Neutrophil (primary cell): ENCODE measurements around the gene GEMIN8.

ENCODE experiments used
- H3K27ac ChIP-seq: fragments of 200-600 bp; sonication (generic); 2 replicates; pipeline ENCODE4 v1.5.1; 2016; ENCODE audit warnings: mild to moderate bottlenecking, moderate library complexity
- H3K27me3 ChIP-seq: fragments of 200-600 bp; sonication (generic); 2 replicates; pipeline ENCODE4 v1.6.0; 2016; ENCODE audit warnings: mild to moderate bottlenecking
- H3K36me3 ChIP-seq: fragments of 200-600 bp; sonication (generic); 2 replicates; pipeline ENCODE4 v1.5.1; 2017
- H3K4me1 ChIP-seq, 2 experiments: fragments of 200-600 bp in 1 of 2; sonication (generic) in 1 of 2; 1 replicate in 1 of 2; 2 replicates in 1 of 2; pipeline versions ENCODE4 v1.5.1 to v1.6.1; 2013 to 2016; ENCODE audit warnings: low read depth in 1 of 2, low read length in 1 of 2, mild to moderate bottlenecking in 1 of 2, moderate library complexity in 1 of 2; ENCODE audit not compliant: control insufficient read depth in 1 of 2, insufficient read depth in 1 of 2
- H3K4me3 ChIP-seq, 2 experiments: fragments of 200-600 bp in 1 of 2; sonication (generic) in 1 of 2; 1 replicate in 1 of 2; 2 replicates in 1 of 2; pipeline ENCODE4 v1.5.1; 2013 to 2016; ENCODE audit warnings: low read depth in 1 of 2, low read length in 1 of 2, mild to moderate bottlenecking in 1 of 2, moderate library complexity in 1 of 2
- H3K9me3 ChIP-seq: fragments of 200-600 bp; sonication (generic); 2 replicates; pipeline ENCODE4 v1.5.1; 2016
- TF ChIP-seq, protein P1 (sequence below): fragments of 200-600 bp; sonication (generic); IDR thresholded peaks from 2 replicates; pipeline ENCODE4 v1.5.1; 2016; ENCODE audit warnings: antibody characterized with exemption

Gene GEMIN8

DNA sequence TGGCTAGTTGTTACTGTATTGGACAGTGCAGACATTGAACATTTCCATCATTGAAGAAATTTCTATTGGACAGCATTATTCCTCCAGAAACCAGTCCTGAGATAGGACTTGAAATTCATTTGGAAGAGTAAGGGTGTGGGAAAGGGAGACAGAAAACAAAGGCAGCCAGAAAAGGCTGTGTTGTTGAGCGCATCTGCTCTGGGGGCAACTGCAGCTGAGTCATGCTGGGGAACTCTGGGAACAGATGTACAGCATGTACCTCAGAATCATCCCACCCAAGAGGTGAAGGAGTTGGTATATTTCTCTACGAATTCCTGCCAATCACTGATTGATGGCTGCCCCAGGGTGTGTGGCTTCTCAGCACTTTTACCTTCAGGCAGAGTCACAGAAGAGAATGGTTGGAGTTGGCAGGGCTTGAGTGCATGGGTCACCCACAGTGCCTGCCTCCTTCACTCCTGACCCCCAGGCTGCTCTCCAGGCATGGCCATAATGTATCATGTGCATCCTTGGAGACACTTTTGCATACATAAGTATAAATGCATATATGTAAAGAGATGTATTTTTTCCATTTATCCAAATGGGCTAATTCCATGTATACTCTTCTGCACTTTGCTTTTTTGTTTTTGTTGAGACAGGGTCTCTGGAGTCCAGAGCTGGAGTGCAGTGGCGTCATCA is 39.4 kb downstream of the GEMIN8 start:
- Histone ChIP-seq H3K4me1 (no peaks in the 10 kb centered on the region), H3K27ac (no peak overlapping the region)
- TF ChIP-seq, protein P1, sequence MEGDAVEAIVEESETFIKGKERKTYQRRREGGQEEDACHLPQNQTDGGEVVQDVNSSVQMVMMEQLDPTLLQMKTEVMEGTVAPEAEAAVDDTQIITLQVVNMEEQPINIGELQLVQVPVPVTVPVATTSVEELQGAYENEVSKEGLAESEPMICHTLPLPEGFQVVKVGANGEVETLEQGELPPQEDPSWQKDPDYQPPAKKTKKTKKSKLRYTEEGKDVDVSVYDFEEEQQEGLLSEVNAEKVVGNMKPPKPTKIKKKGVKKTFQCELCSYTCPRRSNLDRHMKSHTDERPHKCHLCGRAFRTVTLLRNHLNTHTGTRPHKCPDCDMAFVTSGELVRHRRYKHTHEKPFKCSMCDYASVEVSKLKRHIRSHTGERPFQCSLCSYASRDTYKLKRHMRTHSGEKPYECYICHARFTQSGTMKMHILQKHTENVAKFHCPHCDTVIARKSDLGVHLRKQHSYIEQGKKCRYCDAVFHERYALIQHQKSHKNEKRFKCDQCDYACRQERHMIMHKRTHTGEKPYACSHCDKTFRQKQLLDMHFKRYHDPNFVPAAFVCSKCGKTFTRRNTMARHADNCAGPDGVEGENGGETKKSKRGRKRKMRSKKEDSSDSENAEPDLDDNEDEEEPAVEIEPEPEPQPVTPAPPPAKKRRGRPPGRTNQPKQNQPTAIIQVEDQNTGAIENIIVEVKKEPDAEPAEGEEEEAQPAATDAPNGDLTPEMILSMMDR = no peak

DNA sequence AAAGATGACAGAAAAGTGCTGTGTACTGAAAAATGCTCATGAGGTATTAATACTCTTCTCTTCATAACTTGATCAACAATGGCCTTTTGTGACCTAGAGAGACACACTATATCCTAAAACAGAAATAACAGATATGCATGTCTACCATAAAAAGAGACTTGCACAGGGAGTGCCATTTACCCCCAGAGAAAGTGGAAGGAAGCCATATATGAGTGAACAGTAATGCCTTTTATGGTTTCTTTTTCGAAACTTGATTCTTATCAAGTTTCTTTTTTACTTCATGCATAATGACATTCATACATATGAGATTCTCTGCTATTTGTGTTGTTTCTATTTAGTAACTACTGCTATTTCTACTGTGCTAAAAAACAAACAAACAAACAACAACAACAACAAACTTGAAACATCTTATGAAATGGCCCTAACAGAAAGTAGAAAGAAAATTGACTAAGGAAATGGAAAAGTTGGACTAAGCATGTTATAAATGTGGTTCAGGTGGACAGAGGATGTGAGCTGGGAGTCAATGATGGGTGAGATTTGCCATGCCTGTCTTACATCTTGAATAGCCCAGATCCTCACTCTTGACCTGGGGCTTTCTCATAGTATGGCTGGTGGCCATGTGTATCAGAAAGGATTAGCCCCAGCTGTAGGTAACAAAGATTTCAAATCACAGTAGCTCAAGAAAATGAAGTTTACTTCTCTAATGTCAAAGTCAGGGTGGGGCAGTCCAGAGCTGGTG is 43.8 kb downstream of the GEMIN8 start:
- TF ChIP-seq, protein P1 = no peak
- Histone ChIP-seq H3K27ac (no peak overlapping the region), H3K4me3 (no peak overlapping the region), H3K27me3 (no peaks in the 10 kb centered on the region), H3K9me3 (no peaks in the 10 kb centered on the region), H3K4me1 (no peaks in the 10 kb centered on the region), H3K36me3 (no peaks in the 10 kb centered on the region)

More for the DNA sequence above, 39.4 kb downstream of the GEMIN8 start:
- Histone ChIP-seq H3K4me3 (no peak overlapping the region), H3K27me3 (no peaks in the 10 kb centered on the region), H3K36me3 (no peaks in the 10 kb centered on the region), H3K9me3 (no peaks in the 10 kb centered on the region)

DNA sequence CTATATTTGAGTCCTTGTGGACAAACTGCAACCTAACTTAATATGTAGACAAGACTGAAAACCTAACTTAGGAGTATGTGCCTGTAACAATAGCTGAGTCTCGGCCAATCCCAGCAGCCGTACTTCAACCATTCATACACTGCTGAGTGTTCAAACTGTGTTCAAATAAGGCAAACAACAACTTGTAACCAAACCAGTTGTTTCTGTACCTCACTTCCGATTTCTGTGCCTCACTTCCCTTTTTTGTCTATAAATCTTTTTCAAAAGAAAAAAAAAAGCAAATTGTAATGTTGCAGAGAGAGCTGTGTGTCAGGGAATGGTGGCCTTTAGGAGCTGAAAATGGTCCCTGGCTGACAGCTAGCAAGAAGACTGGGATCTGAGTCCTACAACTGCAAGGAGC is 46.0 kb downstream of the GEMIN8 start:
- Histone ChIP-seq H3K9me3 (no peaks in the 10 kb centered on the region), H3K4me3 (no peak overlapping the region), H3K36me3 (no peaks in the 10 kb centered on the region), H3K27ac (no peak overlapping the region), H3K27me3 (no peaks in the 10 kb centered on the region), H3K4me1 (no peaks in the 10 kb centered on the region)
- TF ChIP-seq, protein P1 = no peak

DNA sequence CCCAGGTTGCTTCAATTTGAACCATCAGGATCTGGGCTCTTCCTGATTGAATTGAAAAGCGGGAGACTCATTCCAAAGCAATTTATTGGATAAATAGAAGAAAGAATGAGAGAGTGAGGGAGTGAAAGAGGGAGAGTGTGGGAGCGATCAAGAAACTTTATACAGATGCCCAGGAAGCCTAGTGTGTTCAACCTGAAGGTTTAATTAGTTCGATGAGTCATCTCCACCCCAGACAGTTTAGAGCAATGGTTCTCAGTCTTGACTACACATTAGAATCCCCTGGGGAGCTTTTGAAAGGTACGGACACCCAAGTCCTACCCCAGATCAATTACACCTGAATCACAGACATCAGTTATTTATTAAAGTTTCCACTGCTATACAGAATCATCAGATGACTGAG is 61.5 kb downstream of the GEMIN8 start:
- TF ChIP-seq, protein P1 = no peak
- Histone ChIP-seq H3K27ac (no peak overlapping the region), H3K27me3 (no peaks in the 10 kb centered on the region), H3K4me3 (no peak overlapping the region), H3K9me3 (no peaks in the 10 kb centered on the region), H3K36me3 (no peaks in the 10 kb centered on the region), H3K4me1 (no peaks in the 10 kb centered on the region)

DNA sequence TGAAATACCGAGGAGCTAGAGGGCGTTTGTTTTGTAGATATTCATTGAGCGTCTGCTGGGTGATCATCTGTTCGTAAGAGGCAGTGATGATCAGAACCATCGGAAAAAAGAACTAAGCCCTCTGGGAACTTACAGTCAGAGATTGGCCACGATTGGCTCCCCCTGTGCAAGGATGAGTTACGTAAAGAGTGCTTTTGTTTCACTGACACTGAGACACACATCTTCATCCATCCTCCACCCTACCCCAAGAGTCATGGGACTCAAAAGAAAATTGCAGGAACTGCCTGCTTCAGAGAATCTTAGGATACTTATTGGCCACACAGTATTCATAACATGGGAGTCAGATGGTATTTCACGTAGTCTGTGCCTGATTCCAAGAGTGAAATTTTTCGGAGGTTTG is 62.1 kb downstream of the GEMIN8 start:
- H3K4me1 ChIP-seq = no peaks in the 10 kb centered on the region
- H3K4me3 ChIP-seq = no peak overlapping the region
- no peaks in the 10 kb centered on the region for H3K27me3 ChIP-seq
- no peaks in the 10 kb centered on the region for H3K9me3 ChIP-seq
- TF ChIP-seq, protein P1 = no peak
- no peaks in the 10 kb centered on the region for H3K36me3 ChIP-seq
- no peak overlapping the region for H3K27ac ChIP-seq
